Astrocyte of the cerebellum (primary cell): ENCODE measurements around the gene HHAT.
"Not testable (repeated sequence)": the region's sequence is repeated elsewhere in the genome, so short reads cannot be mapped to it uniquely, and the experiment has no call there.

Experiments used
- DNase-seq: peaks from one replicate; pipeline ENCODE4 v3.0.0-alpha.2; 2011; ENCODE audit warnings: low read depth
- H3K4me3 ChIP-seq: 2 replicates; pipeline ENCODE4 v1.5.1; 2011; ENCODE audit warnings: mild to moderate bottlenecking, low read depth, low read length, moderate library complexity
- CTCF ChIP-seq: IDR thresholded peaks from 2 replicates; pipeline ENCODE4 v1.5.1; 2012; ENCODE audit warnings: low read length, low read depth, moderate library complexity, mild to moderate bottlenecking; ENCODE audit errors: missing control alignments
- in situ Hi-C: cut with HindIII; loops from 2 replicates; pipeline ENCODE4 v1.10.0; 2017; ENCODE audit warnings: low sequenced_read_pairs

The HHAT gene

GRCh38 chr1:210650403-210650802, 321.7 kb downstream of the HHAT start:
- in situ Hi-C loops = no loop called here
- no peak for TF ChIP-seq CTCF
- H3K4me3 ChIP-seq = no peak overlapping the region
- no peak for DNase-seq

DNA sequence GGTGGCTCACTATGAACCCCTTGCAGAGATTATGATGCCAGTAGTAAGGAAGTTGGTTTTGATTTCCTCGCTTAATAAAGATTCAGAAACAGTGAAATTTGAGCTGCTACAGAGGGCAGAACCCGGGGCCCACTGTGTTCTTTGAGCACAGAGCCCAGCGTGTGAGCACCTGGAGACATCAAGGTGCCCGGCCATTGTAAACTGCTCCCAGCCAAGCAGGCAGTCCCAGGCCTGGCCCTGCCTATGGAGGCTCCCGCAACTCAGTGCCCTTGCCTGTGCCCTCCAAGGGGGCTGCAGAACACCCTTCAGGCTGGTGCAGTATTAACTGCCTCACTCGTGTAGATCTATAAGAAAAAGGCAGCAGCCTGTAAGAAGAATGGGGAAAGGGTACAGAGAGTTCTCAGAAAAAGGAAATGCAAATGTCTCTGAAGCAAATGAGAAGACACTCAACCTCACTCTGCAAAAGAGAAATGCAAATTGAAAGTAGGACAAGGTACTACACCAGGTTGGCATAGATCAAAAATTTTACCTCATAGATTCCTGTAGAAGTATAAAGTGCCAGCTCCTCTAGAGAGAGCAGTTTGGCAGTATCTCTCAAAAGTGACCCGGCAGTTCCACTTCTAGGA, 323.7 kb downstream of the HHAT start:
- no peak for DNase-seq
- in situ Hi-C loops = no loop called here
- no peak for TF ChIP-seq CTCF
- no peak overlapping the region for H3K4me3 ChIP-seq

DNA sequence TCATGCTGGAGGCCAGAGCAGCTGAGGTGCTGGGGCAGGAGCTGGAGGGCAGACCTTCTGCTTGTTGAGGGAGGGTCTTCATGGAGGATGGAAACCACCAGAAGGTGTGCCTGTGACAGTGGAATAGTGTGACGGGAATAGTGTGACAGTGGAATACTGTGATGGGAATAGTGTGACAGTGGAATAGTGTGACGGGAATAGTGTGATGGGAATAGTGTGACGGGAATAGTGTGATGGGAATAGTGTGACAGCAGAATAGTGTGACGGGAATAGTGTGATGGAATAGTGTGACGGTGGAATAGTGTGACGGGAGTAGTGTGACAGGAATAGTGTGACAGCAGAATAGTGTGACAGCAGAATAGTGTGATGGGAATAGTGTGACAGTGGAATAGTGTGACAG, 325.1 kb downstream of the HHAT start:
- no peak for TF ChIP-seq CTCF
- in situ Hi-C loops = no loop called here
- H3K4me3 ChIP-seq = no peak overlapping the region
- DNase-seq = no peak

GRCh38 chr1:210654176-210654981, 325.7 kb downstream of the HHAT start:
- no peak for DNase-seq
- in situ Hi-C loops = no loop called here
- TF ChIP-seq CTCF = no peak
- H3K4me3 ChIP-seq = no peak overlapping the region

GRCh38 chr1:210655511-210655910, 326.8 kb downstream of the HHAT start:
- DNase-seq = no peak
- TF ChIP-seq CTCF = no peak
- in situ Hi-C loops = no loop called here
- no peak overlapping the region for H3K4me3 ChIP-seq

GRCh38 chr1:210657806-210658205, 329.1 kb downstream of the HHAT start:
- no peak for DNase-seq
- no peak overlapping the region for H3K4me3 ChIP-seq
- no peak for TF ChIP-seq CTCF
- in situ Hi-C loops = no loop called here

DNA sequence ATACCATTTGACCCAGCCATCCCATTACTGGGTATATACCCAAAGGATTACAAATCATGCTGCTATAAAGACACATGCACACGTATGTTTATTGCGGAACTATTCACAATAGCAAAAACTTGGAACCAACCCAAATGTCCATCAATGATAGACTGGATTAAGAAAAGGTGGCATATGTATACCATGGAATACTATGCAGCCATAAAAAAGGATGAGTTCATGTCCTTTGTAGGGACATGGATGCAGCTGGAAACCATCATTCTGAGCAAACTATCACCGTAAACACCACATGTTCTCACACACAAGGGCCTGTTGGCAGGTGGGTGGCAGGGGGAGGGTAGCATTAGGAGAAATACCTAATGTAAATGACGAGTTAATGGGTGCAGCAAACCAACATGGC, 332.8 kb downstream of the HHAT start:
- in situ Hi-C loops, H3K4me3 ChIP-seq, DNase-seq: not testable (repeated sequence)
